AG20443 (cell line): ENCODE measurements around the gene SERAC1.
A peak's percentile ranks its signal among the peaks of the same experiment; 100 is the strongest.
"Not testable (repeated sequence)": the region's sequence is repeated elsewhere in the genome, so short reads cannot be mapped to it uniquely, and the experiment has no call there.

Source experiments
- DNase-seq: peaks from one replicate; pipeline ENCODE4 v3.0.0; 2012; ENCODE audit warnings: low spot score, mixed read lengths

Gene SERAC1

GRCh38 chr6:158174024-158174423, 6.0 kb upstream of the SERAC1 start:
- peak; percentile 11 for DNase-seq

- DNase-seq: no peak
Measured at GRCh38 chr6:158172001-158172400, 3.9 kb upstream of the SERAC1 start.

DNA sequence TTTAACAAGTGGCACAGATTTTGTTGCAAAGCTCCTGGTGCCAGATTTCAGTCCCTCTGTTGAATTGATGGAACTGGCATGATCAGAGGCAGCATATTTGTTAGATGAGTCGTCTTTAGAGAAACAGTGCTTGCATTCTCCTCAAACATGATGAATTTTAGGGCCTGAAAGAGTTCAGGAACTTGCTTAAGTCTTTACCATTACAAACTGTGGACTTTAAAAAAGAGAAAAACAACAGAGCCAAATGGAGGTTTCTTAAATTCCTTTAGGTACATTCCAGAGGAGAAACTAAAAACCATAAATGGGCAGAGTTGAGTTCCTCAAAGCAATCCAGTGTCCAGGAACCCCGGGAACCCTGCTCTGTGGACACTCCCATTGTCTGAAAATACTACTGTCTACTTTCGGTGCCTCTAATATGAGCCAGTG, 2.6 kb upstream of the SERAC1 start:
- peak; percentile 56 for DNase-seq

- DNase-seq: not testable (repeated sequence)
Measured at GRCh38 chr6:158169634-158170033, 1.6 kb upstream of the SERAC1 start.

DNA sequence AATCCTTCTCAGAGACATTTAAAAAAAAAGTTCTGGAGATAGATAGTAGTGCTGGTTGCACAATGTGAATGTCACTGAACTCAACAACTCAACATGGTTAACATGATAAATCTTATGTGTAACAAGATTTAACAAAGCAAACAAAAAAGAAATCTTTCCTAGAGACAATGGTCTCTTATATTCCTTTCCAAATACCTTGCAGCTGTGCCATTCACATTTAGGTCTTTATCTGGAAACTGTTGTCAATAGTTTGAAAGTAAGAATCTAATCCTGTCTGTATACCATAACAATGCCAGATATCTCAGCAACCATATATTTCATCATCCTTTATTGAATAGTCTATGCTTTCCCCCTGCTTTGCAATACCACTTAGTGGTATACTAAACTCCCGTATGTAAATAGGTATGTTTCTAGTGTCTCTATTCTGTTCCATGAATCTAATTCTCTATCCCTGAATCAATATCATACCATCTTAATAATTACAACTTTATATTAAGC, 2.1 kb downstream of the SERAC1 start:
- no peak for DNase-seq

DNA sequence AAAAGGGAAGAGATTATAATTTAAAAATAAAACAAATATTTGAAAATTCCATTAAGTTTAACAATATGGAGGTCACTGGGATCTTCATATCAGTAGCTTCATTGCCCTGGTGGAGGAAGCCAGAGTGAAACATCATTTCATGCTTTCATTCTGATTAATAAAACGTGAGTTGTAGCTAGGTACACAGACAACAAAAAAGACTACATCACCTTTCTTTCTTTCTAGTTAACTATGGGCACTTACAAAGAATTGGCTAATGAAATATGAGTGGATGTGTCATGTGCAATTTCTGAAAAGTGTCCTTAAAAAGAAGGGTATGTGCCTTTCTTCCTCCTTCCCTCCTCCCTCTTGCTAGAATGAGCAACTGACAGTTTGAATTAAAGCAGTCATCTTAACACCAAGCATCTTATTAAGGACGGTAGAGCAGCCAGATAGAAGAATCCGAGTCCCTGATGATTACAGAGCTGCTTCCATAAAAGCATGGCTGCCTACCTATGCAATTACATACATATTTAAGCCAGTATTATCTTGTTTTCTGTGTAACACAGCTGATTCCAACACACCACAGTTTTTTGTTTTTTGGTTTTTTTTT, 3.4 kb downstream of the SERAC1 start:
- DNase-seq: no peak

- no peak for DNase-seq
Measured at GRCh38 chr6:158161566-158162254, 6.4 kb downstream of the SERAC1 start.

DNA sequence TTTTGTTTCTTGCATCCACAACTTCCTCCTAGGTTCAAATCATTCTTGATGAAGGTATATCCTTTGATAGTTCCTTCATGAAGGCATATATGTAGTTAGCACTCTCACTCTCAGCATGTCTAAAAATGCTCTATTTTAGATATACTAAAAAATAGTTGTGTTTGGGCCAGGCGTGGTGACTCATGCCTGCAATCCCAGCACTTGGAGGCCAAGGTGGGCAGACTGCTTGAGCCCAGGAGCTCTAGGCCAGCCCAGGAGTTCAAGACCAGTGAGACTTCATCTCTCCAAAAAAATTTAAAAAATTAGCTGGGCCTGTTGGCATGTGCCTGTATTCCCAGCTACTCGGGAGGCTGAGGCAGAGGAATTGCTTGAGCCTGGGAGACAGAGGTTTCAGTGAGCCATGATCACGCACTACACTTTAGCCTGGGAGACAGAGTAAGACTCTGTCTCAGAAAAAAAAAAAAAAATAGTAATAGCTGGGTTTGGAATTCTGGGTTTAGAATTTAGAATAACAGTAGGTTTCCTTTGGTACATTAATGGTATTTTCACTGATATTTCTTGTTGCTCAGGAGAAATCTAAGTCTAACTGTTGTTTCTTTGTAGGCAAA, 7.0 kb downstream of the SERAC1 start:
- no peak for DNase-seq

DNA sequence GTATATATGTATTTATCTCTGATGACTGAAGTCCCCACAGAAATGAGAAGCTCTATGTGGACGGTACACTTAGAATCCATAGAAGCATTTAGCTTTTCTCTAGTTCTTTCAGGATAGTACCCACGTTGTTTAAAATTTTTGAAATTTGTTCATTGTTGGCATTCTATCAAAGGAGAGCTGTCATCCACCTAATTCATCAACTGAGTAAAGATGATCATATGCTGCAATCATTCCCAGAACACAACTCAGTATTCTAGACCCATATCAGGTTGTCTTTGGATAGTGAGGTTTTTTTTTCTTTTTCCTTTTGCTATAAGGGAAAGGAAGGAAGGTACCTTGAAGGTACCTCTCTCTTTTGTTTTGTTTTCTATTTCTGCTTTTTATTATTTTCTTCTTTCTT, 9.3 kb downstream of the SERAC1 start:
- peak; percentile 24 for DNase-seq

DNA sequence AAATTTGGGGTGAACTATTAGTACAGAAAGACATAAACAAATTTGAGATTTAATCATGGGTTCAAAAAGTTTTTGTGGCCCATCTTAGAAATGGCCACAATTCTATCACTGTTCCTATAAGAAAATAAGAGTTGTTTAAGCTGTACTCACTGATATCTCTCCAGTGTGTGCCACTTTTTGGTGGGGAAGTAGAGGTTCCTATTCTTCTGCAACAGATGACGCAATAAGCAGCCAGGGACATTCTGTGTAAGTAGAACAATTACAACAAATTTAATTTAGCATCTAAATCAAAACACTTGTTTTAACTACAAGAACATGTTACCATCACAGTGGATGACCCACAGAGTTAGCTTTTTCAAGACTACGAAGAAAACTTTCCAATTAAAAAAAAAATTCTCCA, 9.9 kb downstream of the SERAC1 start:
- no peak for DNase-seq

DNA sequence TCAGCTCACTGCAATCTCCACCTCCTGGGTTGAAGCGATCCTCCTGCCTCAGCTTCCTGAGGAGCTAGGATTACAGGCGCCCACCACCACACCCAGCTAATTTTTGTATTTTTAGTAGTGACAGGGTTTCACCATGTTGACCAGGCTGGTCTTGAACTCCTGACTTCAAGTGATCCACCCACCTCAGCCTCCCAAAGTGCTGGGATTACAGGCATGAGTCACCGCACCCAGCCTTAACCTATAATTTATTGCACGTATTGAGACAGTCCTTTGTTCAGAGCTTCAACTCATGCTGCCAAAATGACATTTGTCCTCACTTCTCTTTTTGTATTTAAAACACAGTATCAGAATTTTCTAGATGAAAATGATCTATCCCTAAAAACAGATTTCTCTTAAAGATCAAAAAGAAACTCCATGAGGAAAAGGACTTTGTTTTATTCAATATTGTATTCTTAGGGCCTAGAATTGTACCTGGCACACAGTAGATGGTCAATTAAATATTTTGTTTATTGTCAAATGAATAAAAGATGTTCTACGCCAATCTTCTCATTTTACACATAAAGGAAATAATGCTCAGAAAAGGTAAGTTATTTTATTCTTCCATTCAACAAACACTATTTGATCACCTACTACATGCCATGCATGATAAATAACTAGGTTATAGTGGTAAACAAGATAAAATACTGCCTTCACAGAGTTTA, 10.8 kb downstream of the SERAC1 start:
- no peak for DNase-seq

- DNase-seq: no peak
Measured at GRCh38 chr6:158154816-158155215, 13.2 kb downstream of the SERAC1 start.

DNA sequence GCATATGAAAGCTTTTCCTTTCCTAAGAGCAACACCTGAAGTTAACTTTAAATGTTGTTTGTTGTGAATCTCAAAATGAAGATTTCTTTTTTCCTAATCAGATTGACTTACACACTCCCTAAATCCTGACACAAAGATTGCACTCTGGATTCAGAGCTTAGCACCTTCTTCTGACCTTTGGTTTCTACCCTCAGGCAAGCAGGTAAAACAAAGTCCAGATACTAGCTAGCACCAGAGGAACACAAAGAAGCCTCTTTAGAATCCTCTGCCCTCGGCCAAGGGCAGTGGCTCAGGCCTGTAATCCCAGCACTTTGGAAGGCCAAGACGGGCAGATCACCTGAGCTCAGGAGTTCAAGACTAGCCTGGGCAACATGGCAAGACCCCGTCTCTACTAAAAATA, 14.5 kb downstream of the SERAC1 start:
- no peak for DNase-seq

DNA sequence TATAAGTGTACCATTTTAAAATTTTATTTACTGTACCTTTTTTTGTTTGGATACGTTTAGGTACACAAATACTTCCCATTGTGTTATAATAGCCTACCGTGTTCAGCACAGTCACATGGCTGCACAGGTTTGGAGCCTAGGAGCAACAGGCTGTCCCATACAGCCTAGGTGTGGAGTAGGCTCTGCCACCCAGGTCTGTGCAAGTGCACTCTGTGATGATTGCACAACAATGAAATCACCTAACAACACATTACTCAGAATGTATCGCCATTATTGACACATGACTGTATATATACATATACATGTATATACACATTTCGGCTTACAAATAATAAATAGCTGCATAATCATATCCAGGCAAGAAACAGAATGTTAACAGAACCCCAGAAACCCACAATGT, 15.4 kb downstream of the SERAC1 start:
- no peak for DNase-seq

DNA sequence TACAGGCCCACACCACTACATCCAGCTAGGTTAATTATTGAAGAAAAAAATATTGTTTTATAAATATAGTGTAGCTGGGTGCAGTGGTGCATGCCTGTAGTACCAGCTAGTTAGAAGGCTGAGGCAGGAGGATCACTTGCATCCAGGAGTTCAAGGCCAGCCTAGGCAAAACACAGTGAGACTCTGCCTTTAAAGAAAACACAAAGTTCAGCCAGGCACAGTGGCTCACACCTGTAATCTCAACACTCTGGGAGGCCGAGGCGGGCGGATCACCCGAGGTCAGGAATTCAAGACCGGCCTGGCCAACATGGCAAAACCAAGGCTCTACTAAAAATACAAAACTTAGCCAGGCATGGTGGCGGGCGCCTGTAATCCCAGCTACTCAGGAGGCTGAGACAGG, 16.0 kb downstream of the SERAC1 start:
- DNase-seq: not testable (repeated sequence)

- DNase-seq: no peak
Measured at GRCh38 chr6:158150701-158151100, 17.4 kb downstream of the SERAC1 start.

DNA sequence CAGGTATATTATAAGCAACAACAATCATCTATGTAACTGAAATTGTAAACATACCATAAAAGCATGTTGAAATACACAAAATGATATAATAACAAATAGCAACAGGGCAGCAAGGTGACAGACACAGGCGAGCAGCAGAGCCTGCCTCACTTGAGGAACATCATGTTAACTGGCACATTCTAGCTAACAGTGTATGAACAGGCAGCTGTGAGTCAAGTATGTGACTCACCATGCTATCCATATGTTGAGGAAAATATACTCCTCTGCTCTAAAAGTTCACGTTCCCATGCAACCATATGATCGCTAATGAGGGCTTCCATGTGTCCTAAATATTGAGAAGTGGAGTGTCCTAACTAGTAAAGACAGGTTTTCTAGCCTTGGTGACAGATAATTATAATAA, 18.4 kb downstream of the SERAC1 start:
- DNase-seq: peak; percentile 14

- DNase-seq: peak; percentile 41
Measured at GRCh38 chr6:158143700-158144099, 24.4 kb downstream of the SERAC1 start.

DNA sequence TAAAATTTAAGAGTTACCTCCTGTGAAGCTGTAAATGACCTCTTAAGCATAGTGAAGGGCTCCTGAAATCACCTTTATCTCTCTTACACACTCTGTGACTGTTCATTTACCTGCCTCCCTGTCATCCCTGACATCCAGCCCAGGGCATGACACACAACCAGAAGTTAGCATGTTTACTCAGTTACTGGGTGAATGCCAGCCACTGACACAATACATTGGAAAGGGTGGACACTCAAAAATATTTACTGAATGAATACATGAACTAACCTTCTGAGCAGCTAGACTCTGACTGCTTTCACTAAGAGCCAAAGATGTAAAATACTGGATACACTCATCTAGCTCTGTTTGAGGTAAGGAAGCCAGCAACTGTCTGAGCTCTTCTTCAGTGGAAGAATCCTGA, 25.3 kb downstream of the SERAC1 start:
- DNase-seq: peak; percentile 74

DNA sequence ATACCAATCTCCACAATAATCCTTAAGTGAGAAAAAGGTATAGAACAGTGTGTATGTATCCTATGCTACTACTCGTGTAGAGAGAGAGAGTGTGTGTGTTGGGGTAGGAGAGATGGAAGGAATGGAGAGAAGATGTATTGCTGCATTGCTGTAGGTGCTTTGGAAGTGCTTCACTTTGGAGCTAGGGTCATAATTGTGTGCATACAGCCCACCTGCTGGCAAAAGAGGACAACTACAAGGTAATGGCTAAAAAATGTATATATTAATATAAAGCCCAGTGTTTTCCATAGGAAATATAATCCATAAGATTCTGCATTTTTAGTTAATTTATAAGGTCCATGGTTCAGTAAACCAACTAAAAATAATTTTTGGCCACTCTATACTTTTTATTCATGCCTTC, 36.1 kb downstream of the SERAC1 start:
- DNase-seq: no peak

GRCh38 chr6:158125271-158125670, 42.8 kb downstream of the SERAC1 start:
- DNase-seq: no peak

- DNase-seq: no peak
Measured at GRCh38 chr6:158124288-158124687, 43.8 kb downstream of the SERAC1 start.

GRCh38 chr6:158122048-158122447, 46.0 kb downstream of the SERAC1 start:
- DNase-seq: no peak
